Liver (tissue), 9 donors: ENCODE results near the gene SLC41A1. TPM values are rescaled to one million over a fixed set of nuclear protein-coding genes. Genes with fewer than 3 reads are reported as not detected.

ENCODE experiments used
- DNase-seq: peaks from one replicate; pipeline ENCODE4 v3.0.0-alpha.2; 2017; ENCODE audit warnings: low spot score
- H3K27ac ChIP-seq, 2 donors: one replicate each; pipeline ENCODE4 v1.7.0; 2013; ENCODE audit warnings: inconsistent platforms in 2 of 2, low read length in 2 of 2, control low read depth in 1 of 2, low read depth in 1 of 2, mild to moderate bottlenecking in 1 of 2
- H3K27me3 ChIP-seq, 4 donors: one replicate each; pipeline versions ENCODE4 v1.6.1 to v1.7.0; 2013; ENCODE audit warnings: low read length in 3 of 4, inconsistent platforms in 1 of 4, mild to moderate bottlenecking in 1 of 4, moderate library complexity in 1 of 4; ENCODE audit not compliant: control insufficient read depth in 4 of 4, insufficient read depth in 4 of 4
- H3K36me3 ChIP-seq, 4 donors: one replicate each; pipeline versions ENCODE4 v1.6.1 to v1.7.0; 2013; ENCODE audit warnings: low read length in 3 of 4, mild to moderate bottlenecking in 3 of 4, low read depth in 1 of 4, moderate library complexity in 1 of 4; ENCODE audit not compliant: control insufficient read depth in 4 of 4, insufficient read depth in 3 of 4
- H3K4me1 ChIP-seq, 4 donors: one replicate each; pipeline versions ENCODE4 v1.6.1 to v1.7.0; 2013; ENCODE audit warnings: low read length in 3 of 4, mild to moderate bottlenecking in 3 of 4, moderate library complexity in 1 of 4; ENCODE audit not compliant: control insufficient read depth in 4 of 4, insufficient read depth in 4 of 4
- H3K4me3 ChIP-seq, 3 donors: one replicate each; pipeline versions ENCODE4 v1.6.1 to v1.7.0; 2013; ENCODE audit warnings: low read length in 3 of 3, control low read depth in 1 of 3, low read depth in 1 of 3, mild to moderate bottlenecking in 1 of 3
- H3K9ac ChIP-seq, 2 donors: one replicate each; pipeline ENCODE4 v1.7.0; 2013; ENCODE audit warnings: low read length in 2 of 2, mild to moderate bottlenecking in 2 of 2, moderate library complexity in 2 of 2, control low read depth in 1 of 2, low read depth in 1 of 2
- H3K9me3 ChIP-seq, 4 donors: one replicate each; pipeline versions ENCODE4 v1.6.1 to v1.7.0; 2013; ENCODE audit warnings: low read length in 3 of 4; ENCODE audit not compliant: control insufficient read depth in 4 of 4
- EGR1 ChIP-seq, 2 donors: IDR thresholded peaks; 2 replicates each; pipeline ENCODE4 v1.6.1; 2016 to 2018; ENCODE audit warnings: antibody characterized with exemption in 2 of 2, low read depth in 2 of 2
- FOXA1 ChIP-seq: IDR thresholded peaks from 2 replicates; pipeline ENCODE4 v1.6.1; 2016; ENCODE audit warnings: antibody characterized with exemption
- FOXA2 ChIP-seq: IDR thresholded peaks from 2 replicates; pipeline ENCODE4 v1.6.1; 2016; ENCODE audit warnings: antibody characterized with exemption
- GABPA ChIP-seq, 2 donors: IDR thresholded peaks in 1 of 2; conservative IDR thresholded peaks in 1 of 2; 2 replicates each; pipeline ENCODE4 v1.6.1; 2016; ENCODE audit warnings: antibody characterized with exemption in 2 of 2, mild to moderate bottlenecking in 1 of 2, moderate library complexity in 1 of 2
- HNF4A ChIP-seq, 2 donors: conservative IDR thresholded peaks; 2 replicates each; pipeline ENCODE4 v1.6.1; 2016; ENCODE audit warnings: antibody characterized with exemption in 2 of 2, mild to moderate bottlenecking in 2 of 2
- HNF4G ChIP-seq: IDR thresholded peaks from 2 replicates; pipeline ENCODE4 v1.6.1; 2016; ENCODE audit warnings: antibody characterized with exemption
- JUND ChIP-seq, 2 donors: IDR thresholded peaks; 2 replicates each; pipeline ENCODE4 v1.6.1; 2016; ENCODE audit warnings: antibody characterized with exemption in 2 of 2
- NR2F2 ChIP-seq: IDR thresholded peaks from 2 replicates; pipeline ENCODE4 v1.6.1; 2016; ENCODE audit warnings: antibody characterized with exemption
- RAD21 ChIP-seq, 2 donors: IDR thresholded peaks; 2 replicates each; pipeline ENCODE4 v1.6.1; 2016; ENCODE audit warnings: antibody characterized with exemption in 2 of 2, mild to moderate bottlenecking in 2 of 2
- RXRA ChIP-seq, 2 donors: IDR thresholded peaks; 2 replicates each; pipeline ENCODE4 v1.6.1; 2017 to 2018; ENCODE audit warnings: antibody characterized with exemption in 2 of 2, mild to moderate bottlenecking in 1 of 2
- SP1 ChIP-seq: IDR thresholded peaks from 2 replicates; pipeline ENCODE4 v1.6.1; 2018; ENCODE audit warnings: antibody characterized with exemption, mild to moderate bottlenecking
- TAF1 ChIP-seq: conservative IDR thresholded peaks from 2 replicates; pipeline ENCODE4 v1.6.1; 2016; ENCODE audit warnings: antibody characterized with exemption, mild to moderate bottlenecking
- YY1 ChIP-seq: IDR thresholded peaks from 2 replicates; pipeline ENCODE4 v1.6.1; 2016; ENCODE audit warnings: antibody characterized with exemption, mild to moderate bottlenecking
- WGBS: extraction: QIAGEN DNeasy Blood & Tissue Kit; methylation state at CpG from one replicate; pipeline ENCODE4 v1.1.7; 2013; 5-methylcytosine and 5-hydroxymethylcytosine counted together
- polyA plus RNA-seq, 2 donors: library from polyadenylated mRNA; stranded (reverse) in 1 of 2; unstranded in 1 of 2; fragments of 200-250 nt in 1 of 2; fragments of >200 nt in 1 of 2; fragmentation: Nextera tagmentation in 1 of 2; extraction: Ambion mirVana in 1 of 2; gene quantifications; one replicate each; pipeline versions ENCODE4 v1.2.1 to v1.2.3, GENCODE V29; 2013 to 2015
- total RNA-seq, 2 donors: library from RNA; depleted of rRNA; stranded (reverse); fragments of >200 nt; gene quantifications; one replicate each; pipeline ENCODE4 v1.2.3, GENCODE V29; 2014
- TF ChIP-seq, protein P1 (sequence below): IDR thresholded peaks from 2 replicates; pipeline ENCODE4 v1.6.1; 2016; ENCODE audit warnings: antibody characterized with exemption
- TF ChIP-seq, protein P2 (sequence below): IDR thresholded peaks from 2 replicates; pipeline ENCODE4 v1.6.1; 2016; ENCODE audit warnings: antibody characterized with exemption
- TF ChIP-seq, protein P3 (sequence below): IDR thresholded peaks from 2 replicates; pipeline ENCODE4 v1.6.1; 2016; ENCODE audit warnings: antibody characterized with exemption
- TF ChIP-seq, protein P4 (sequence below): fragments of 150-350 bp; IDR thresholded peaks from 2 replicates; pipeline ENCODE4 v1.5.1; 2017; ENCODE audit warnings: improper control_type of control experiment, low read depth, low read length; ENCODE audit not compliant: missing input control
- donor health status: healthy.
- donor health status: healthy.
- donor health status: healthy.
- donor health status: healthy.
- donor health status: healthy.

SLC41A1 gene
- total and polyA plus RNA-seq, 4 donors = 2.6 to 9.1 (median 4.1) TPM

DNA sequence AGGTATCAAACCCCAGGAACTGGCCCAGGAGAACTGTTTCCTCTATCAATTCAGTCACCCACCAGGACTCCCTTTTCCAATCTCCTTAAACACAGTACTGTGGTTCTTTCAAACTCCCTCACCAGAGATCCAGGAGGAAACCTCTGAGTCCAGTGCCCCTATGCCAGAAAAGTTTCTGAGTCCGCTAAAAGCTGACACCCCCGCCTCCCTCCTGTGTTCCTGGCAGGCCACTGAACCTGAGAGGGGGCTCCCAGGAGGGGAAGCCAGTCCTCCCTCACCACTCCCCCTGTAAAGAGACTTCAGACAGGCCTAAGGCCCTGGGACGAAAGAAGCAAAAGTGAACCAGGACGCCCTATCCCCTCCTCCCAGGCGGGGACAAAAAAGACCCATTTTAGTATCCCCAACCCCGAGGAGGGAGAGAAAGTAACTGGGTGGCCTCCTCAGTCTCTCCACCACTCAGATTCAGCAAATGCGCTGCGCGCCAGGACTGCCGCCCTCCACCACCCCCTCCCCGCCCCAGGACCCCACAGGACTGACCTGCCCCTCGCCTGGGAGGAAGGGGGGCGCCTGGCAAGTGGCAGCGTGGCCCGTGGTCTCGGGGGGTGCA is 624 bp downstream of the SLC41A1 start:
- H3K4me1 ChIP-seq = peaks cover 0 to 20% (median 13%) of the 10 kb centered on the region in 4 donors
- DNase-seq = no peak
- H3K27ac ChIP-seq = peak overlapping the region; percentile 67 to 74
- WGBS = 43% methylated on average over 16 of the region's 16 CpGs
- no peaks in the 10 kb centered on the region for H3K9me3 ChIP-seq
- TF ChIP-seq EGR1 (IDR thresholded peaks at IDR 0.05; ENCODE audit: low read depth in 2 of 2) = no peak
- TF ChIP-seq TAF1 = no peak
- no peak for TF ChIP-seq HNF4A (conservative IDR thresholded peaks at IDR 0.05)
- no peak for TF ChIP-seq NR2F2
- TF ChIP-seq FOXA2 = no peak
- TF ChIP-seq JUND (IDR thresholded peaks at IDR 0.05) = no peak
- TF ChIP-seq, protein P1, sequence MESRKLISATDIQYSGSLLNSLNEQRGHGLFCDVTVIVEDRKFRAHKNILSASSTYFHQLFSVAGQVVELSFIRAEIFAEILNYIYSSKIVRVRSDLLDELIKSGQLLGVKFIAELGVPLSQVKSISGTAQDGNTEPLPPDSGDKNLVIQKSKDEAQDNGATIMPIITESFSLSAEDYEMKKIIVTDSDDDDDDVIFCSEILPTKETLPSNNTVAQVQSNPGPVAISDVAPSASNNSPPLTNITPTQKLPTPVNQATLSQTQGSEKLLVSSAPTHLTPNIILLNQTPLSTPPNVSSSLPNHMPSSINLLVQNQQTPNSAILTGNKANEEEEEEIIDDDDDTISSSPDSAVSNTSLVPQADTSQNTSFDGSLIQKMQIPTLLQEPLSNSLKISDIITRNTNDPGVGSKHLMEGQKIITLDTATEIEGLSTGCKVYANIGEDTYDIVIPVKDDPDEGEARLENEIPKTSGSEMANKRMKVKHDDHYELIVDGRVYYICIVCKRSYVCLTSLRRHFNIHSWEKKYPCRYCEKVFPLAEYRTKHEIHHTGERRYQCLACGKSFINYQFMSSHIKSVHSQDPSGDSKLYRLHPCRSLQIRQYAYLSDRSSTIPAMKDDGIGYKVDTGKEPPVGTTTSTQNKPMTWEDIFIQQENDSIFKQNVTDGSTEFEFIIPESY = no peak
- TF ChIP-seq, protein P2, sequence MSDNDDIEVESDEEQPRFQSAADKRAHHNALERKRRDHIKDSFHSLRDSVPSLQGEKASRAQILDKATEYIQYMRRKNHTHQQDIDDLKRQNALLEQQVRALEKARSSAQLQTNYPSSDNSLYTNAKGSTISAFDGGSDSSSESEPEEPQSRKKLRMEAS = no peak
- no peak for TF ChIP-seq RAD21 (IDR thresholded peaks at IDR 0.05)
- no peak for TF ChIP-seq YY1
- no peak for TF ChIP-seq SP1
- no peak for TF ChIP-seq FOXA1
- H3K36me3 ChIP-seq = no peaks in the 10 kb centered on the region
- no peaks in the 10 kb centered on the region for H3K27me3 ChIP-seq
- peak overlapping the region; percentile 71 to 81 (median 78) for H3K4me3 ChIP-seq
- H3K9ac ChIP-seq = peak overlapping the region; percentile 28 to 36

DNA sequence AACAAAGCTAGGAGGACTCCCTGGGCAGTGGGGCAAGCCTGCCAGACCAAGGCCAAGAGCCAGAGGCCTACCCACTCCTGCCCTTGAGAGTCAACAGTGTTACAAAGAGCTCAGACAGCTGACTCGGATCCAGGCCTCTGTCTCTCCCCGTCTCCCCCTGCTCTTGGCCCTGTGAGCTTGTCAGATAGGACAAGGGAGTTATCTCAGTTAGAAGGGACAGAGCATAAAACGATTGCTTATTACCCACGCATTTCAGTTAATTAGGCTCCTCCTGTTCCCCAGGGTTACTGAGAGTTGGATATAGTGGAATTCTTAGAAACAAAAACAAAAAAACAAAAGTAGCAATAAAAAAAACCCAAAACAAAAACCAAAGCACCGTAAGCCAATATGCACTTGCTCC is 1.3 kb downstream of the SLC41A1 start:
- H3K36me3 ChIP-seq = no peaks in the 10 kb centered on the region
- H3K27me3 ChIP-seq = no peaks in the 10 kb centered on the region
- peaks cover 0 to 20% (median 13%) of the 10 kb centered on the region in 4 donors for H3K4me1 ChIP-seq
- peak; percentile 64 for DNase-seq
- TF ChIP-seq HNF4G = no peak
- TF ChIP-seq EGR1 (IDR thresholded peaks at IDR 0.05; ENCODE audit: low read depth in 2 of 2) = no peak
- TF ChIP-seq GABPA (IDR thresholded peaks at IDR 0.05 in 1 of 2, conservative IDR thresholded peaks at IDR 0.05 in 1 of 2) = no peak
- no peak for TF ChIP-seq NR2F2
- no peak for TF ChIP-seq FOXA1
- TF ChIP-seq, protein P3, sequence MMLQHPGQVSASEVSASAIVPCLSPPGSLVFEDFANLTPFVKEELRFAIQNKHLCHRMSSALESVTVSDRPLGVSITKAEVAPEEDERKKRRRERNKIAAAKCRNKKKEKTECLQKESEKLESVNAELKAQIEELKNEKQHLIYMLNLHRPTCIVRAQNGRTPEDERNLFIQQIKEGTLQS = no peak
- no peak for TF ChIP-seq HNF4A (conservative IDR thresholded peaks at IDR 0.05)
- TF ChIP-seq, protein P4, sequence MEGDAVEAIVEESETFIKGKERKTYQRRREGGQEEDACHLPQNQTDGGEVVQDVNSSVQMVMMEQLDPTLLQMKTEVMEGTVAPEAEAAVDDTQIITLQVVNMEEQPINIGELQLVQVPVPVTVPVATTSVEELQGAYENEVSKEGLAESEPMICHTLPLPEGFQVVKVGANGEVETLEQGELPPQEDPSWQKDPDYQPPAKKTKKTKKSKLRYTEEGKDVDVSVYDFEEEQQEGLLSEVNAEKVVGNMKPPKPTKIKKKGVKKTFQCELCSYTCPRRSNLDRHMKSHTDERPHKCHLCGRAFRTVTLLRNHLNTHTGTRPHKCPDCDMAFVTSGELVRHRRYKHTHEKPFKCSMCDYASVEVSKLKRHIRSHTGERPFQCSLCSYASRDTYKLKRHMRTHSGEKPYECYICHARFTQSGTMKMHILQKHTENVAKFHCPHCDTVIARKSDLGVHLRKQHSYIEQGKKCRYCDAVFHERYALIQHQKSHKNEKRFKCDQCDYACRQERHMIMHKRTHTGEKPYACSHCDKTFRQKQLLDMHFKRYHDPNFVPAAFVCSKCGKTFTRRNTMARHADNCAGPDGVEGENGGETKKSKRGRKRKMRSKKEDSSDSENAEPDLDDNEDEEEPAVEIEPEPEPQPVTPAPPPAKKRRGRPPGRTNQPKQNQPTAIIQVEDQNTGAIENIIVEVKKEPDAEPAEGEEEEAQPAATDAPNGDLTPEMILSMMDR = no peak
- TF ChIP-seq, protein P2 = no peak
- no peak for TF ChIP-seq YY1
- no peak for TF ChIP-seq RXRA (IDR thresholded peaks at IDR 0.05)
- no peak for TF ChIP-seq RAD21 (IDR thresholded peaks at IDR 0.05)
- no peak for TF ChIP-seq FOXA2
- TF ChIP-seq TAF1 = no peak
- no peak for TF ChIP-seq JUND (IDR thresholded peaks at IDR 0.05)
- no peak overlapping the region for H3K9ac ChIP-seq
- H3K27ac ChIP-seq = no peak overlapping the region
- 63% methylated on average over 5 of the region's 5 CpGs for WGBS
- no peak overlapping the region for H3K4me3 ChIP-seq
- no peaks in the 10 kb centered on the region for H3K9me3 ChIP-seq
